GM21423 (cell line): ENCODE data around the gene PC.
A peak's percentile ranks its signal among the peaks of the same experiment; 100 is the strongest.

Experiments
- ATAC-seq: cut with Tn5 transposase; IDR thresholded peaks from one replicate; pipeline ENCODE4 v1.9.1; 2021; ENCODE audit warnings: mild to moderate bottlenecking, moderate library complexity; ENCODE audit not compliant: unreplicated experiment

Gene PC

DNA sequence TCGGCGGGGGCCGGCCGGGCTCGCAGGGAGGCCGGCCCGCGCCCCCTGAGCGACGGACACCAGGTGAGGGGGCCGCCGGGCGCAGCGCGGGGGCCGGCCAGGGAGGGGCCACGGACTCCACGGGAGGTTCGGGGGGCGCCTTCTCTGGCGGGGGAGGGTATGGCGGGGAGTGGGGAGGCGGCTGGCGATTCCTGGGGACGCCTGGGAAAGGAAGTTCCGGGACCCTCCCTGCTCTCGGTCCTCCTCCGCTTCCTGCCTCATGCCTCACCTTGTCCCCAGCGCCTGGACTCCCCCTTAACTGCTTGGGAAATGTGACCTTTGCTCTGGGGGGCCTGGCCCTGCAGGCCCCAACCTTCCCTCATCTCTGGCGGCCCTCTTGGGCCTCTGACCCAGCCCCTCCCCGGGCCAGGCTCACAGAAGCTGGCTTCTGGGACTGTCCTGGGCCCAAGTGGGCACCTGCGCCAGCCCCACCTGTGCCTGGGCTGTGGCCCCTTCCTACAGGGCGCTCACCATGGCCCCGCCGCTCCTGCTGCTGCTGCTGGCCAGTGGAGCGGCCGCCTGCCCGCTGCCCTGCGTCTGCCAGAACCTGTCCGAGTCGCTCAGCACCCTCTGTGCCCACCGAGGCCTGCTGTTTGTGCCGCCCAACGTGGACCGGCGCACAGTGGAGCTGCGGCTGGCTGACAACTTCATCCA lies 100.8 kb downstream of the PC start:
- no peak for ATAC-seq

DNA sequence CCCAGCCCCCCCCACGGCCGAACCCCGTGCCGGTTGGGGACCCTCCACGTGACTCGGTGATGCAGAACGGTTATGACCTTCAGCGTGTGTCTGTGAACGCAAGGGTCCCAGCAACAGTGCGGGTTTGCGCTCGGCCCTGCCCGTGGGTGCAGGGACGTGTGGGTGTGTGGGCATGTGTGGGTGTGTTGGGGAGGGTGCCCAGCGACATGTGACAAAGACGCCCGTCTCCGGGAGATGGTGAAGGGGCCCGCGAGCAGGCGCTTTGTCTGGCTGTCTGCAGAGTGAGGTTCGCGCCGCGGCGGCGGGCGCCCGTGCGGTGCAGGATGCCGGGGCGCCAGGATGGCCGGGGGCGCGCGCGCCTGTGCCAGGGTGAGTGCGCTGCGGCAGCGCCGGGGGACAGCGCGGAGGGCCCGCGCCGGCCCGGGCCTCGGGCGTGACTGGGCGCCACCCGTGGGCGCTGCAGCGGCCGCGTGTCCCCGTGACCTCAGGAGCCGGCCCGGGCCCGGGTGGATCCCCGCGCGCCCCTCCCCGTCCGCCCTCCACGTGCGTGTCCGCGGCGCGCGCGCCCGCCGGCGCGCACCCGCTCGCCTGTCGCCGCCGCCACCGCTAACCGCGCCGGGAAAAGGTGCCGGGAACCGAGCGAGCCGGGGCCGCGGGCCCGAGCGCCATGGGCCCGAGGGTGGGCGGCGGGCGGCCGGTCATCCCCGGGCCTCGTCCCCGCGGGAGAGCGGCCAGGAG lies 101.5 kb downstream of the PC start, which contains the start of gene LRFN4:
Gene LRFN4 (plus strand): TSS at position 569 of the 738 bp plus-strand sequence. CDS start 681 bp downstream, outside the sequence.
- peak; percentile 20 for ATAC-seq

DNA sequence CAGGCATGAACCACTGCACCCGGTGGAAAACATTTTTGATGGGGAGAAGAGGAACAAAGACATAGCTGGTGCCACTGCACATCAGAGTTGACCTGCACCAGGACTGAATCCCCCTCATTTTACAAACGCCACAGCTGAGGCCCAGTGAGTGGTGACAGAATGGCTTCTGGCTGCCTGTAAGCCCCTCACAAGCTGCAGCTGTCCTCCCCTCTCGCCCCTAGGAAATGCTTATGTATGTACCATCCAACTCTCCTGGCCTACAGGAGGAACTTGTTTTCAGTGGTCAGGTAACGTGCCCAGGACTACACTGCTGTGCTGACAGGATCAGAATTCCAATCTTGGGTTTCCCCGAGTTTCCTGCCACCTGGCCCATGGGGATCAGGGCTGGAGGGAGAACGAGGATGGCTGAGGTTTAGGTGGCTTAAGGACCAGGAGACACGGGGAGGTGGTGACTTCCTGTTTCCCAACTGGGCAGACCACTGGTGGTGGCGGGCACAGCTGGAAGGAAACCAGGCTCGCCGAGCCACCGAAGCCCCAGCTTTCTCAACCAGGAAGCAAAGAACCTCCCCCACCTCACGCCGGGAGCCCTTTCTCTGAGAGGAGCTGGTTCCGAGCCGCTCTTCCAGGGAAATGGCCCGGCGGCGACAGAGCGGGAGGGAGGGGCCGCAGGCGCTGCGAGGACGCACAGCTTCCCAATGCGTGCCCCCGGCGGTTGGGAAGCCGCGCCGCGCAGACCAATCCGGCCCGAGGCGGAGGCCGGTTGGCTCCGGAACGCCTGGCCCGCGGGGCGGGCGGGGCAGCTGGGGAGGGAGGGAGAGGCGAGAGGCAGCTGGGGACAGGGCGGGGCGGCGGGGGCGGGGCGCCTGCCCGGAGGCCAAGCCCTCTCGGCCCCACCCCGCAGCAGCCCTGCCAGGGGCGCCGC lies 102.3 kb downstream of the PC start:
- peak; percentile 65 for ATAC-seq

DNA sequence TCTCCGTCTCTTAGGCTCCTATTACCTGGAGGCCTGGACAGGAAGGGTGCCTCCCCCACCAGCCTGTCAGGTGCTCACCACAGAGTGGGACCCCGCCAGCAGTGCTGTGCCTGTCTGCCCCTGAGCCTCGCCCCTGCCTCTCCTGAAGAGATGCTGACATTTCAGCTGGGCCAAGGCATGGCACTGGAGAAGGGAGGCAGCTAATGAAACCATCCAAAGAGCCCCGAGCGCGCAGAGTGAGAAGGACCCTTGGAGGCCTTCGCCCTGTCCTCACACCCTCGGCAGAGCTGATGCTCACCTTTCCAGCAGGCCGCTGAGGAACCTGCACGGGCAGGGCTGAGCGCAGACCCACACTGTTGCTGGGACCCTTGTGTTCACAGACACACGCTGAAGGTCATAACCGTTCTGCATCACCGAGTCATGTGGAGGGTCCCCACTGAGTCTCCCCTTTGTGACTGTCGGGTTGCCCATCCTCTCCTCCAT lies 103.4 kb downstream of the PC start:
- no peak for ATAC-seq

DNA sequence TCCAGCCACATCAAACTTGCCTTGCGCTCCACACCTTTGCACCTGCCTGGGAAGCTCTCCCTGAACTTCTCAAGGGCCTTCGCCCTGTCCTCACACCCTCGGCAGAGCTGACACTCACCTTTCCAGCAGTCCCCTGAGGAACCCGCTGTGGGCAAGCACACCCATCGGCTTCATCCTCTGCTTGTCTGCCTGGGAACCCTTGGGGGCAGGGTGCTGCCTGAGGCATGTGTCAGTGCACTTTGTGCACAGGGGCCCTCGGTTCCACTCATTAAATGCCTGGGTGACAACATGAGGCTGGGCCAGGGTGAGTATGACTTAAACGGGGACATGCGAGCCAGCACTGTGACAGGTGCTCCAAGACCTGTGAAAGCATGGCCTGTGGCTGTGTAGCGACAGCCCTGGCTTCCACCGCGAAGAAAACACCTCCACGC lies 103.9 kb downstream of the PC start:
- ATAC-seq, result no peak

DNA sequence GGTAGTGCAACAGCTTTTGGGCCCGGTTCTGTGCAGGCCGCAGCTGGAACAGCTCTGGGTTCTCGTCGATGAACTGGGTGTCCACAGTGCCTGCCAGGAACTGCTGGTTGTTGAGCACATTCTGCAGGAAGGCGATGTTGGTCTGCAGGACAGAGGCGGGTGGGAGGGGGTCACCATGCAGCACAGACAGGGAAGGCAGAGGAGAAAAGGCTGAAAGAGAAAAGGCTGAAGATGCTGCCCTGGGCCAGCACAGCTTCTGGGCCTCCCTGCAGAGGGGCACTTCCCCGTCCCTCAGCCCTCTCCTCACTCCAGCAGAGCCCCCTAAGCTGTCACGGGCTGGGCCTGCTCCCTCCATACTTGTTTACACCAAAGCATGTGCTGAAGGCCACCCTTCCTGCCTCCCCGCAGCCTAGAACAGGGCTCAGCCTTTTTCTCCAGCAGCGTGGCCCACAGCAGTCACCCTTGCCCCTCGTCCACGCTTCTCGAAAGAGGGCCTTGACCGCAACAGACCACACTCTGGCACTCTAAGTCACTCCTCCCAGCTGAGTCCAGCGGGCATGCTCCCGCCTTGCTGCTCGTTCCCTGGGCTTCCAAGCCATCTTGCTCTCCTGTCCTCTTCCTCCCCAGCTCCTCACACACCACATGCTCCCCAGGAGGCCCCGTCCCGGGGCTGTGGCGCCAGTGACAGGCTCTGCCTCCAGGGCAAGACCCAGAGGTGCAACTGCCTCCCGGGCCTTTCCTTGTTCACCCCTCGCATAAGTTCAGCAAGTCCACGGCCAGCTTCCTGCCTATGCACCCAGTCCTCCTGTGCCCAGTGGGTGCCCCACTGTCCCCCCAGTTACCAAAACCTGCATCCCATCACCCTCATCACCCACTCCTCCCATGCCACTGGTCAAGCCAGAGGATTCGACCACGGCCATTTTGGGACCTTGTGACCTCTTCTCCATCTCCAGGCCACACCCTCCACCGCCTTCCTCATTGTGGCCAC lies 104.6 kb downstream of the PC start:
- ATAC-seq, result no peak

DNA sequence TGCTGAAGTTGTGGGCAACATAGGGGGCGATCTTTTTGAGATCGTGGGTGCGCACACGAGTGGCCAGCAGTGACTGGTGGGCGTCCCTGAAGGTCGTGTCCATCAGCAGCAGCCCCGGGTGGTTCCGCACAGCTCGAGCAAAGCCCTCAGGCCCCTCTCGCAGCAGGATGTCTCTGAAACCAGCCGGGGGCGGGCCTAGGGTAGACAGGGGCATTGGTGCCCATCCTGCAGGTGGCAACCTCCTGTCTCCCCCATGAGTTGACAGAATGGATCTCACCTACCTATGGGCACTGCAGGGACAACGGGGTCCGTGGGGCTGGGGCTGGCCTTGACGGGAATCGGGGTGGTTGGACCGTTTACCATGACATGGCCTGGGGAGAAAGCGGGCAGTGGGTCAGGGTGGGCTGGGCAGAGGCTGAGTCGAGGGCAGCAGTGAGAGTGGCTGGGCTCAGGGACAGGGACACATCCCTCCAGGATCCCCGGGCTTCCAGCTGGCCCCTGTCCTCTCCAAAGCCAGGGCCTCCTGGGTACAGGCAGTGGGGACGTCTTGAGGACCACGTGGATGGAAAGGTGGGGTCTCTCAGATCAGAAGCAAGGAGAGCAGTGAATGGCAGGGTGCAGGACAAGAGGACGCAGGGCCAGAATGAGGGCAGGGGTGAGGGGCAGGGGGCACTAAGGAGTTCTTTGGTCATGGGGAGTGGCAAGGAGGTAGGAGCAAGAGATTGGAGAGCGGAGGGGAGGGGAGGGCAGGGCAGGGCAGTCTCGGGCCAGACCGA lies 105.5 kb downstream of the PC start:
- ATAC-seq, result no peak

DNA sequence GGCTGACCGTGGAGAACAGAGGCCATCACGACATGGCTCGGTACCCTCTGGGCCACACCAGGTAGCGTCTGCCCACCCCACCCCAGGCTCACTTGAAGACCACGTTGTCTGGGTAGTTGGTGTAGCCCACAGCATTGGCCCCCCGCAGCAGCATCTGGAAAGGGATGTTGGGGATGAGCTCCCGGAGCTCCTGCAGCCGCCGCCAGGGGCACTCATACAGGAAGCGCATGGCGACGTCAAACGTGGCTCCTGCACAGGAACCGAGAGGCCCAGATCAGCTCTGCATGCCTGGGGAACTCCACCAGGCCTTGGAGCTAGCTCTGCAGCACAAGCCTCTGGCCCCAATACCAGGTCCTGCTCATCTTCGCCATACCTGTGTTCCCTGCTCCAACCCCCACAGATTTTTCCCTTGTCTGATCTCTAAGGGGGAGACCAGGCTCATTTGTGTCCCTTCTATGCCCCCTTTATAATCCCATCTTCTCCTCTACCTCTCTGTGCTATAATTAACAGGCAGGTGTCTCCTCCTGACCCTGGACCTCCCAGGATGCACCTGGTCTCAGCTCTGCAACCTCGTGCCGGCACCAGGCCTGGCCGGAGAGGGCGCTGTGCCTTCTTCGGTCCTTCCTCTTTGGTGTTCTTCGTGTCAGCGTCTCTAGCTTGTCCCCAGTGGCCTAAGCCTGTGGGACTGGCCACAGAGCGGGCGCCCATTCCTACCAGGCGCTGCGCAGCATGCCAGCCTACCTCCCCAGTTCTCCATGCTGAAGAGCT lies 106.3 kb downstream of the PC start:
- no peak for ATAC-seq

DNA sequence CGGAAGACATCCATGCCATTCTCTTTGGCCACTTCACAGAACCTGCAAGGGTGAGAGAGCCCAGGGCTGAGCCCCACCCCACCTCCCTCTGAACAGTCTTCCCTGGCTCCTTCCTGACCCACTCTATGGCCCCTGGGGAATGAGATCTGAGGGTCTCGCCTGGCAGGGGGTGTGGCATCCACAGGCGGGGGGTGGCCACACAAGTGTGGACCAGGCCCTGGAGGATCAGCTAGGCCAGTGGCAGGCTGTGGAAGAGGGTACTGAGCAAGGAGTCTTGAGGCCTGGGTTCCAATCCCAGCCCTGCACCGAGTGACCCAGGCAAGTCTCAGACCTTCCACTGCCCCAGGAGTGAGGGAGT lies 107.0 kb downstream of the PC start:
- no peak for ATAC-seq

DNA sequence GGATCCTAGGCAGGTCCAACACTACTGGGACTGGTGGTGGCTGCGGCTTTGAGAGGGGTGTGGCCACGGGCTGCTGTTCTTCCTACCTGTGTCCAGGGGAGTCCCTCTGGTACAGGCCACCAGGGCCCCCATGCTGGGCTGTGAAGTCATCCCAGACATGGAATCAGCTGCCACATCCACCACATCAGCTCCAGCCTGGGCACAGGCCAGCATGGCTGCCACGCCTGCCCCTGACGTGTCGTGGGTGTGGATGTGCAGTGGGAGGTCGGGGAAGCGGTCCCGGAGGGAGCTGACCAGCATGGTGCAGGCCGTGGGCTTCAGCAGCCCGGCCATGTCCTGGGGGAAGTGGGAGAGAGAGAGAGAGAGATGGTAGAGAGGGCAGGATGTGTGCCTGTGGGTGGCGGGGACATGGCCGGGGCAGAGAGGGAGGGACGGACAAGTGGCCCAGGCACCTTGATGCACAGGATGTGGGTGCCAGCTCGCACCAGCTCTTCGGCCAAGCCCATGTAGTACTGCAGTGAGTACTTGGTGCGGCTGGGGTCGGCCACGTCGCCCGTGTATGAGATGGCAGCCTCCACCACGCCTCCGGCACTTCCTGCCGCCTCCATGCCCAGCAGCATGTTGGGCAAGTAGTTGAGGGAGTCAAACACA lies 107.5 kb downstream of the PC start:
- ATAC-seq, result no peak

DNA sequence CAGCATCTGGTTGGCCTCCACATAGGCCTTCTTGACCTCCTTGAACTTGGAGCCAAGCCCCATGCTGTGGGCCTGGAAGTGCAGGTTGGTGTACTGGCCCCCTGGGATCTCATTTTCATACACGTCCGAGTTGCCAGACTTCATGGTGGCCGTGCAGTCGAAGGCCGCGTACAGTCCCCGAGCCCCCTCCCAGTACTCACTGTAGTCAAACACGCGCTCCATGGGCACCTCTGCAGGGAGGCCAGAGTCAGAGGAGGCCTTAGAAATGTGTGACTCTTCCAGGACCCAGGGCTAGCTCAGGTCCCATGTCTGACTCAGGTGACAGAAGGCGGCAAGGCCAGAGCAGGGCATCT lies 108.0 kb downstream of the PC start:
- ATAC-seq, result no peak

DNA sequence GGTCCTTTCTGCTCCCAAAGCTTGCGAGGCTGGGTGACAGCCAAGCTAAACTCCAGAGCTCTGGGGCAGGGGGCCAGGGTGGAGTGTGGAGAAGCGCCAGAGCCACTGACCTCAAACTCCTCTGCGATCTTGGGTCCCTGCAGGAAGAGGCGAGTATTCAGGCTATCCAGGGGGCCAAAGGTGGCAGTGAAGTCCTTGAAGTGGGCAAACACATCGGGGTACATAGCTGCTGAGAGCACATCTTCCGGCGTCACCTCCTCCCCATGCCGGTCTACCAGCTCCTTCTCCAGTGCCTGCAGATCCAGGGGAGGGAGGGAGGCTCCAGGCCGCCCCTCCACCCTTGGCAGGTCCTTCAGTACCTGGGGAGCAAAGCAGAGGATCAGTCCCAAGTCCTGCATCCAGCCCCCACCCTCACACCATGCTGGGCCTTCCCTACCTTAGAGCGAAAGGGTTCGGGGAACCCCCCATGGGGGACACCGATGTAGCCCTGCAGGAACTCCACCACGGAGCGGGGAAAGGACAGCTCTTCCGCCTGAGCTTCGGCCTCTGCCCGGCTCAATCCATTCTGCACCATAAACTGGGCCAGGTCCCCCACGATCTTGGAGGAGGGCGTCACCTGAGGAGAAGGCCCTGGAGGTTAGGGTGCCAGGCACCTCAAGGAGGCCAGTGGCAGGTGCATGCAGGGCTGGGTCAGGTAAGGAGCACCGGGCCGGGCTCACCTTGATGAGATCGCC lies 108.5 kb downstream of the PC start:
- no peak for ATAC-seq

DNA sequence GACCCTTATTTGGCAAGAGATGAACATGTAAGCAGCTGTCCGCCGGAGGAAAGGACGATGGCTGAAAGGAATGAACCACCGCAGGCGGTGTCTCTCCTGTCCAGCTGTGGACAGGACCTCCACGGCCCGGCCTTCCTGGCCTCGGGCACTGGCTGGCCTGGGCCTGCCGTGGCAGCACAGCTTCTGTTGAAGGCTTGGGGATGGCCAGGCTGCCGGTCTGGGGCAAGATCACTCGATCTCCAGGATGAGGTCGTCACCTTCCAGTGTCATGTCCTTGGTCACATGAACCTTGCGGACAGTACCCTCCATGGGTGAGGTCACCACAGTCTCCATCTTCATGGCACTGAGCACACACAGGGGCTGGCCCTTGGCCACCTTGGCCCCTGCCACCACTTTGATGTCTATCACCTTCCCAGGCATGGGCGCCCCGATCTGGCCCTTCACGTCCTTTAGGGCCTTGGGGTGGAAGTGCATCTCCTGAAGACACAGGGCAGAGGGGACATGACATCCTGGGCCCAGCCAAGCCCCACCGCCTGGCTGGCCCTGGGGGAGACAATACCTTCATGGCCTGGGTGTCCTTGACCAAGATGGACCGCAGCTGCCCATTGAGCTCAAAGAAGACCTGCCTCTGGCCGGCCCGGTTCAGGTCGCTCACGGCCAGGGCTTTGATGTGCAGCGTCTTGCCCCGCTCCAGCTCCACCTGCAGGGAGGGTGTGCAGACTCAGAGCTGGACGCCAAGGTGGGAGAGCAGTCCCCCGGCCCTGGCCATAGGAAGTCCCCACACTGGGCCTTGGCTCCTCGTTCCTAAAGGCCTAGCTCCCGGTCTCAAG lies 109.3 kb downstream of the PC start:
- no peak for ATAC-seq

DNA sequence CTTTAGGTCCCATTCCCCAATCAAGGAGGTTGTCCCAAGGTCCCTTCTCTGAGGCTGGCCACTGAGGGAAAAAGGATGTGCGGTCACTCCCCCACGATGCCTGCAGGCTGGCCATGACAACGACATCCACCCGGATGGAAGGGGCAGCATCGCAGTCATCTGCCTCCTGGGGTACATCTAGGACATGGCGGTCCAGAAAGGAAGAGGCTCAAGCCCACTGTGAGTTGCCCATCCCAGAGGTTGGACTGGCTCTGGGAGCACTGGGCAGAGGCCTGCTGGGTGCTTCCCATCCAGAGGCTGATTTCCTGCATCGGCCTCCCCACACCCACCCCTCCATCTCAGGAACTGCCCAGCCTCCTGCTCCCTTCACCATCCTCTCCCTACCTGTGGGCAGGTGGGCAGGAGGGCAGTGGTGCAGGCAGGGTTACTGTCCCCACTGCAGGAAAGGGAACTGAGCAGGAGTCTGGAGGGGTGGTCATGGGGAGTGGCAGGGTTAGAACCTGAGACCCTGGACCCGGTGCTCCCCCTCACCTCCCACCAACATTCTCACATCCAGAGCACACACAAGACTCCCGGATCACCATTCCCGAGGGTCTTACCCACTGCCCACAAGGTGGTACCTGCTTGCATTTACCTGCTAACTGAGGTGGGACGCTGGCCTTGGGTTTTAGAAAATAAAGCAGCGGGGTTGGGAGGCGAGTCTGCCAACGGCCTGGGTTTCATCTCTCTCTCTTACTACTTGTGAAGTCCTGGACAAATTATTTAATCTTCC lies 110.5 kb downstream of the PC start:
- no peak for ATAC-seq

DNA sequence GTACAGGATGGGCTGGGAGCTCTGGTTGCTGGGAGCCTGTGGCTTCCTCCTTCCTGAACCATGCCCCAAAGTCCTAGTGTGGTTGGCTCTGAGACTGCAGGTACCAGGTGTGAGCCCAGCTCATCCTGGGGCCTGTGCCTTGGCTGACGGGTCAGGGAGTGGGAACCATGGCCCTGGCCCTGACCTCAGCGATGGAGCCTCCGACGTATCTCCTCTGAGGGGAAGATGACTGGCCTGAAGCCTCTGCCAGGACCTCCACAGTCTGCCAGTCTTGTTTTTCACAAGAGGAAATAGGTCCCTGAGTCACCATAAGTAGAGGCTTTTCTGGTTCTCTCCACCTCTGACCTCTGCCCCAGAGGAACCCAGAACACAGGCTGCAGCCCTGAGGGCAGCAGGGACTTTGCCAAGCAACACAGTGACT lies 111.5 kb downstream of the PC start:
- no peak for ATAC-seq

DNA sequence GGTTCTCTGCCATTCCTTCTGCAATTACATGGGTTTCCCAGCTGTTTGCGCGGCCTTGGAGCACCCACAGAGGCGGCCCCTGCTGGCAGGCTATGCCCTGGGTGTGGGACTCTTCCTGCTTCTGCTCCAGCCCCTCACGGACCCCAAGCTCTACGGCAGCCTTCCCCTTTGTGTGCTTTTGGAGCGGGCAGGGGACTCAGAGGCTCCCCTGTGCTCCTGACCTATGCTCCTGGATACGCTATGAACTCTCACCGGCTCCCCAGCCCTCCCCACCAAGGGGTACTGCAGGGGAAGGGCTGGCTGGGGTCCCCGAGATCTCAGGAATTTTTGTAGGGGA lies 112.3 kb downstream of the PC start:
- no peak for ATAC-seq
